Measurements from ENCODE around the gene IL17C. TPM values are rescaled to one million over a fixed set of nuclear protein-coding genes. Genes with fewer than 3 reads are reported as not detected.

The IL17C gene
- total and polyA plus RNA-seq, 7 experiments from 2014 or later, result 0.37 TPM; not detected in 6

- Histone ChIP-seq H3K4me1 (ENCODE audit: control insufficient read depth in 2 of 2, insufficient read depth in 2 of 2, low read length in 2 of 2) (peaks cover 0 to 12% of the 10 kb centered on the region in 2 donors), H3K27me3 (ENCODE audit: control insufficient read depth in 2 of 2, insufficient read depth in 2 of 2, low read length in 2 of 2) (no peaks in the 10 kb centered on the region), H3K36me3 (ENCODE audit: control insufficient read depth in 2 of 3, insufficient read depth in 3 of 3, low read length in 3 of 3) (peaks cover 2 to 92% (median 9%) of the 10 kb centered on the region in 3 experiments), H3K27ac (ENCODE audit: low read depth, low read length) (no peak overlapping the region), H3K9me3 (ENCODE audit: control insufficient read depth in 2 of 3, low read length in 3 of 3) (no peaks in the 10 kb centered on the region), H3K4me3 (ENCODE audit: low read length) (no peak overlapping the region)
- DNase-seq, result no peak
- Mint-ChIP-seq H3K4me1 (peaks cover 9 to 35% (median 24%) of the 10 kb centered on the region in 7 donors), H3K27ac (peak overlapping the region in 2 of 9 donors; percentile 8 to 54), H3K9me3 (no peaks in the 10 kb centered on the region), H3K4me3 (no peak overlapping the region), H3K27me3 (no peaks in the 10 kb centered on the region), H3K36me3 (peaks cover 0 to 32% (median 16%) of the 10 kb centered on the region in 5 donors)
- ChIA-PET CTCF (no interaction called here), POLR2A (no interaction called here)
- ATAC-seq, result no peak
- intact Hi-C loops (cut with micrococcal nuclease), result no loop called here
Measured at GRCh38 chr16:88614818-88615580, 23.4 kb upstream of the IL17C start.

DNA sequence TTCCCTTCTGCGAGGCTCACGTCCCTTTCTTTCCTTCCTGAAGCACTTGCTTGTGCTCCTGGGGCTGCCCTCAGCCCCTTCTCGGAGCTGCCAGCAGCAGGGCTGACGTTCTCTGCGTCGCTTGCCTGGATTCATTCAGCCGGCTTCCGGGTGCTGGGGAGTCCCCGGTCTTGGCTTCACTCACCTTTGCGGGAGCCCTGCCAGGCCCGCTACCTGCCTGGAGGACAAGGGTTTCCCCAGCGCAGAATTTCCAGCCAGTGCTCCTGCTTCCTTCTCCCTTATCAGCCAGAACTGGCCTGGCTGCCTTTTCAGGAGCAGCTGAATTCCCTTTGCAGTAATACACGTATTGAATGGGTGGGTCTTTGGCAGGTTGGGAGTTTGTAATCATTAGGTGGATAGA lies 22.1 kb upstream of the IL17C start:
- no peaks in the 10 kb centered on the region for H3K9me3 Mint-ChIP-seq
- no peak for ATAC-seq
- H3K27me3 ChIP-seq (ENCODE audit: control insufficient read depth in 2 of 2, insufficient read depth in 2 of 2, low read length in 2 of 2), result no peaks in the 10 kb centered on the region
- intact Hi-C loops (cut with micrococcal nuclease), result no loop called here
- H3K36me3 Mint-ChIP-seq, result peaks cover 0 to 22% (median 12%) of the 10 kb centered on the region in 5 donors
- POLR2A ChIA-PET, result interaction anchor here (0.6 kb wide), 1 partner anchor 17 kb away, joined by 3 read pairs; no protein-coding TSS in a partner anchor
- H3K4me3 Mint-ChIP-seq, result no peak overlapping the region
- DNase-seq, result no peak
- no peak overlapping the region for H3K27ac ChIP-seq (ENCODE audit: low read depth, low read length)
- no peak overlapping the region for H3K4me3 ChIP-seq (ENCODE audit: low read length)
- CTCF ChIA-PET, result interaction anchor here (0.9 kb wide), 1 partner anchor 894 kb away, joined by 4 read pairs; no protein-coding TSS in a partner anchor
- peaks cover 0 to 25% of the 10 kb centered on the region in 2 donors for H3K4me1 ChIP-seq (ENCODE audit: control insufficient read depth in 2 of 2, insufficient read depth in 2 of 2, low read length in 2 of 2)
- peak overlapping the region in 3 of 9 donors; percentile 32 to 70 (median 38) for H3K27ac Mint-ChIP-seq
- H3K36me3 ChIP-seq (ENCODE audit: control insufficient read depth in 2 of 3, insufficient read depth in 3 of 3, low read length in 3 of 3), result peaks cover 0 to 80% (median 4%) of the 10 kb centered on the region in 3 experiments
- no peaks in the 10 kb centered on the region for H3K27me3 Mint-ChIP-seq
- H3K9me3 ChIP-seq (ENCODE audit: control insufficient read depth in 2 of 3, low read length in 3 of 3), result no peaks in the 10 kb centered on the region
- peaks cover 9 to 38% (median 26%) of the 10 kb centered on the region in 7 donors for H3K4me1 Mint-ChIP-seq

- ATAC-seq (no peak), DNase-seq (no peak)
- peaks cover 0 to 29% of the 10 kb centered on the region in 2 donors for H3K4me1 ChIP-seq (ENCODE audit: control insufficient read depth in 2 of 2, insufficient read depth in 2 of 2, low read length in 2 of 2)
- Mint-ChIP-seq H3K27ac (peak overlapping the region in 5 of 9 donors; percentile 32 to 70 (median 38)), H3K4me1 (peaks cover 9 to 38% (median 26%) of the 10 kb centered on the region in 7 donors), H3K9me3 (no peaks in the 10 kb centered on the region), H3K36me3 (peaks cover 0 to 21% (median 12%) of the 10 kb centered on the region in 5 donors), H3K27me3 (no peaks in the 10 kb centered on the region), H3K4me3 (no peak overlapping the region)
- H3K27me3 ChIP-seq (ENCODE audit: control insufficient read depth in 2 of 2, insufficient read depth in 2 of 2, low read length in 2 of 2), result no peaks in the 10 kb centered on the region
- intact Hi-C loops (cut with micrococcal nuclease), result no loop called here
- ChIA-PET CTCF (interaction anchor here (0.9 kb wide), 1 partner anchor 894 kb away, joined by 4 read pairs; no protein-coding TSS in a partner anchor), POLR2A (interaction anchor here (0.6 kb wide), 1 partner anchor 16 kb away, joined by 3 read pairs; no protein-coding TSS in a partner anchor)
- no peaks in the 10 kb centered on the region for H3K9me3 ChIP-seq (ENCODE audit: control insufficient read depth in 2 of 3, low read length in 3 of 3)
- peaks cover 0 to 79% (median 4%) of the 10 kb centered on the region in 3 experiments for H3K36me3 ChIP-seq (ENCODE audit: control insufficient read depth in 2 of 3, insufficient read depth in 3 of 3, low read length in 3 of 3)
- no peak overlapping the region for H3K4me3 ChIP-seq (ENCODE audit: low read length)
- H3K27ac ChIP-seq (ENCODE audit: low read depth, low read length), result no peak overlapping the region
Measured at GRCh38 chr16:88616736-88617135, 21.6 kb upstream of the IL17C start.

GRCh38 chr16:88617268-88618031 lies 20.9 kb upstream of the IL17C start:
- DNase-seq, result no peak
- Histone ChIP-seq H3K27ac (ENCODE audit: low read depth, low read length) (no peak overlapping the region), H3K9me3 (ENCODE audit: control insufficient read depth in 2 of 3, low read length in 3 of 3) (no peaks in the 10 kb centered on the region), H3K36me3 (ENCODE audit: control insufficient read depth in 2 of 3, insufficient read depth in 3 of 3, low read length in 3 of 3) (peaks cover 0 to 84% (median 4%) of the 10 kb centered on the region in 3 experiments), H3K27me3 (ENCODE audit: control insufficient read depth in 2 of 2, insufficient read depth in 2 of 2, low read length in 2 of 2) (no peaks in the 10 kb centered on the region), H3K4me3 (ENCODE audit: low read length) (no peak overlapping the region), H3K4me1 (ENCODE audit: control insufficient read depth in 2 of 2, insufficient read depth in 2 of 2, low read length in 2 of 2) (peaks cover 0 to 35% of the 10 kb centered on the region in 2 donors)
- H3K9me3 Mint-ChIP-seq, result no peaks in the 10 kb centered on the region
- ChIA-PET POLR2A (no interaction called here), CTCF (no interaction called here)
- intact Hi-C loops (cut with micrococcal nuclease), result no loop called here
- no peak for ATAC-seq
- H3K27me3 Mint-ChIP-seq, result no peaks in the 10 kb centered on the region
- peak overlapping the region in 6 of 9 donors; percentile 22 to 67 (median 28) for H3K27ac Mint-ChIP-seq
- peaks cover 9 to 38% (median 26%) of the 10 kb centered on the region in 7 donors for H3K4me1 Mint-ChIP-seq
- H3K4me3 Mint-ChIP-seq, result no peak overlapping the region
- H3K36me3 Mint-ChIP-seq, result peaks cover 0 to 22% (median 12%) of the 10 kb centered on the region in 5 donors

GRCh38 chr16:88618182-88618955 lies 20.0 kb upstream of the IL17C start:
- Mint-ChIP-seq H3K27ac (peak overlapping the region in 2 of 9 donors; percentile 58 to 67), H3K27me3 (no peaks in the 10 kb centered on the region), H3K4me1 (peaks cover 9 to 35% (median 22%) of the 10 kb centered on the region in 7 donors), H3K4me3 (no peak overlapping the region), H3K9me3 (no peaks in the 10 kb centered on the region), H3K36me3 (peaks cover 4 to 23% (median 6%) of the 10 kb centered on the region in 5 donors)
- intact Hi-C loops (cut with micrococcal nuclease), result no loop called here
- Histone ChIP-seq H3K4me3 (ENCODE audit: low read length) (no peak overlapping the region), H3K27ac (ENCODE audit: low read depth, low read length) (no peak overlapping the region), H3K4me1 (ENCODE audit: control insufficient read depth in 2 of 2, insufficient read depth in 2 of 2, low read length in 2 of 2) (peaks cover 0 to 35% of the 10 kb centered on the region in 2 donors), H3K27me3 (ENCODE audit: control insufficient read depth in 2 of 2, insufficient read depth in 2 of 2, low read length in 2 of 2) (no peaks in the 10 kb centered on the region), H3K9me3 (ENCODE audit: control insufficient read depth in 2 of 3, low read length in 3 of 3) (no peaks in the 10 kb centered on the region), H3K36me3 (ENCODE audit: control insufficient read depth in 2 of 3, insufficient read depth in 3 of 3, low read length in 3 of 3) (peaks cover 0 to 85% (median 3%) of the 10 kb centered on the region in 3 experiments)
- POLR2A ChIA-PET, result no interaction called here
- ATAC-seq (no peak), DNase-seq (no peak)
- CTCF ChIA-PET, result interaction anchor here (0.9 kb wide), 1 partner anchor 11 kb away, joined by 7 read pairs; no protein-coding TSS in a partner anchor
